8988T (cell line): Measurements from ENCODE around the gene MAN1B1.

Source experiments
- DNase-seq: peaks from one replicate; pipeline ENCODE4 v3.0.0; 2011

Gene MAN1B1

DNA sequence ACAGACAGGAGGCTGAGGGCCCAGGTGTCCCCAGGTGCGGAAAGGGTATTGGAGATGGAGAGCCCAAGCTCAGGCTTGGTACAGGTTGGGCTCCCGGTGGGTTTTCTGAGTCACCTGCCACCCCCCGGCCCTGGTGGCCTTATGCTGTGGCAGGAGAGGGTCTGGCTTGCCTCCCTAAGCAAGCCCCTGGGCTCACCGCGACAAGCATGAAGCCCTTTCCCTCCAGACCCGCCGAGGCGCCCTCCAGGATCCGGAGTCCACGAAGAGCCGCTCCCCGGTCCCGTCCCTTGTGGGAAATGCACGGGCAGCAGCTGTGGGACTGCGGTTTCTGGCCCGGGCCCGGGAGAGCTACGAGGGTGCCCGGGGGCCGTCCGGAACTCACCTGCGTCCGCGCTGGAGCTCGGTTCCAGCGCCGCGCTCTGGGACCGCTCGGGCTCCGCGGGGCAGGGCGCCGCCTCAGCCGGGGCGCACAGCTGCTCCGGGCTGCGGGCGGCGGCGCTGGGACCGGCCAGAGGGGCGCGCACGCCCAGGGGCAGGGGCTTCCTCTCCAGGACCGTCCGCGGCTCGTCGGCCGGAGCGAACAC is 17.2 kb upstream of the MAN1B1 start:
- DNase-seq, result no peak

- DNase-seq, result peak; percentile 87
Observed at GRCh38 chr9:137070201-137070905, 16.4 kb upstream of the MAN1B1 start, which contains the start of gene SAPCD2. SAPCD2 (minus strand) TSS chr9:137070557; CDS start chr9:137070460, 97 bp downstream.

DNA sequence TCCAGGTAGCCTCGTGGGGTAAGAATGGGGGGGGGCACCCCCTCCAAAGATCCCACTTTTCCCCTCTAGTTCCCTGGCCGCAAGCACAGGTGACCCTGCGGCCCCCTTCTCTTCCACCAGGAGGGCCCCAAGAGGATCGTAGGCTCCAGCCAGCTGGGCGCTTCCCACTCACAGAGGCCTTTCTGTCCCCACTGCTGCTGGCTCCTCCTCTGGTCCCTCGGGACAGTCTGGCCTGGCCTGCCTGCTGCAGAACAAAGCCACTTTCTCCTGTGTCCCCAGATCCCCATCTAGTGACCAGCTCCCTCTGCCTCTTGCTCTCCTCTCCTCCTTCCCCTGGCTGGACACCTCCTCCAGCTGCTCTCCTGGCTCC is 15.9 kb upstream of the MAN1B1 start:
- DNase-seq, result no peak

DNA sequence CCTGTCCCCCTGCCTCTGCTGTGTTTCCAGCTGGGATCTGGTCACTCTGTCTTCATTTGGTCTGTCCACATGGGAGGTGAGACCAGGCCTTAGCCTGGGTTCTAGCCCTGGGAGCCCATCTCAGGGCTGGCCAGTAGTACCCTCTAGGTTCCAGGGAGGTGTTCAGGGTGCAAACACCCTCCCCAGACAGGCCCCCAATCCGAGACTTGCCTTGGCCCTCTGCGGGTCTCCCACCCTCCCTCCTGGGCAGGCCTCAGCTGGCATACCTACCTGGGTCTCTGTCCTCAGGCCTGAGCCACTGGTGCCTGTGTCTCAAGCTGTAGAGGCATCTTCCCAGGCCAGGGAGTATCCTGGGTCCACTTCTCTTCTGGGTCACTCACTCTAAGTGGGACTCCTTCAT is 15.5 kb upstream of the MAN1B1 start:
- no peak for DNase-seq

DNA sequence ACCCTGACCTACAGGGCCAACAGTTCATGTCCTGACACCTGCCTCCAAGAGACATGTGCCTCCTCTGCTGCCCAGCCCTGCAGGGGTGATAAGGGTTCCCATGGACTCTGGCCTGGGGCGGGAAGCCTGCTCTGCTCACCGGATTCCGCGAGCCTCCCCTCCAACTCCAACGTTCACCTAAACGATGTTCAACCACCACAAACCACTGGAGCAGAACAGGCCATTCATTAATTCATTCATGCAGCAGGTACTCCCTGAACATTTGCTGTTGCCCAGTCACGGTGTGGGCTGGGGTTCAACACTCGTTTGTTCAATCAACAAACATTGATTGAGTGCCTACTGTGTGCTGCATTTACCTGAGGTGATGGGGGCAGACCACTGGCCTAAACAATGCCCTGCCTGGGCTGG is 12.8 kb upstream of the MAN1B1 start:
- no peak for DNase-seq

DNA sequence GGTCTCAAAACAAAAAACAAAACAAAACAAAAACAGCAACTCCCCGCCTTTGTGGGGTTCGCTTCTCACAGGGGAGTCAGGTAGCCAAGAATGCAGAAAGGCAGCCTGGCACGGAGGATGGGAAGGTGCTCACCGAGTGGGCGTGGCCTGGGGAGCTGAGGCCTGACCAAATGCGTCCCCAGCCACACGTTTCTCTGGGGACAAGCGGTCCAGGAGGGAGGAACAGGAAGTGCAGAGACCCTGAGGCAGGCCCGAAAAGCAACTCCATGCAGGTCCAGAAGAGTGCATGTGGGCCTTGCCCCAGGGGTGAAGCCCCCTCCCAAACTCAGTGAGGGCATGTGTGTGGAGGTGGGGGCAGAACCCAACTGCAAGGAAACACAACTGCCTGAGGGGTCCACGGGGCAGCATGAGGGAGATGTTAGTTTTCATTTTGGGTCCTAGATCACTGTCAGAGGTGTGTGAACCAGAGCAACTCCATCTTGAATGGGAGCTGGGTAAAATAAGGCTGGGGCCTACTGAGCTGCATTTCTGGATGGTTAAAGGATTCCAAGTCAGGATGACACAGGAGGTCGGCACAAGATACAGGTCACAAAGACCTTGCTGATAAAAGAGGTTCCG is 12.0 kb upstream of the MAN1B1 start:
- no peak for DNase-seq

DNA sequence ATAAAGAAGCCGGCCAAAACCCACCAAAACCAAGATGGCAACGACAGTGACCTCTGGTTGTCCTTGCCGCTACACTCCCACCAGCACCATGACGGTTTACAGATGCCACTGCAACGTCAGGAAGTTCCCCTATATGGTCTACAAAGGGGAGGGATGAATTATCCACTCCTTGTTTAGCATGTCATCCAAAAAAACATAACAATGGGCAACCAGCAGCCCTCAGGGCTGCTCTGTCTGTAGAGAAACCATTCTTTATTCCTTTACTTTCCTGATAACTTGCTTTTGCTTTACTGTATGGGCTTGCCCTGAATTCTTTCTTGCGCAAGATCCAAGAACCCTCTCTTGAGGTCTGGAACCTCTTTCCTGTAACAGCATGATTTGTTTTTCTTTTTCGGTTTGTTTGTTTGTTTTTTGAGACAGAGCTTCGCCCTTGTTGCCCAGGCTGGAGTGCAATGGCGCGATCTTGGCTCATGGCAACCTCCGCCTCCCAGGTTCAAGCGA is 11.5 kb upstream of the MAN1B1 start:
- no peak for DNase-seq

GRCh38 chr9:137076636-137077009 is 10.2 kb upstream of the MAN1B1 start:
- DNase-seq, result no peak

DNA sequence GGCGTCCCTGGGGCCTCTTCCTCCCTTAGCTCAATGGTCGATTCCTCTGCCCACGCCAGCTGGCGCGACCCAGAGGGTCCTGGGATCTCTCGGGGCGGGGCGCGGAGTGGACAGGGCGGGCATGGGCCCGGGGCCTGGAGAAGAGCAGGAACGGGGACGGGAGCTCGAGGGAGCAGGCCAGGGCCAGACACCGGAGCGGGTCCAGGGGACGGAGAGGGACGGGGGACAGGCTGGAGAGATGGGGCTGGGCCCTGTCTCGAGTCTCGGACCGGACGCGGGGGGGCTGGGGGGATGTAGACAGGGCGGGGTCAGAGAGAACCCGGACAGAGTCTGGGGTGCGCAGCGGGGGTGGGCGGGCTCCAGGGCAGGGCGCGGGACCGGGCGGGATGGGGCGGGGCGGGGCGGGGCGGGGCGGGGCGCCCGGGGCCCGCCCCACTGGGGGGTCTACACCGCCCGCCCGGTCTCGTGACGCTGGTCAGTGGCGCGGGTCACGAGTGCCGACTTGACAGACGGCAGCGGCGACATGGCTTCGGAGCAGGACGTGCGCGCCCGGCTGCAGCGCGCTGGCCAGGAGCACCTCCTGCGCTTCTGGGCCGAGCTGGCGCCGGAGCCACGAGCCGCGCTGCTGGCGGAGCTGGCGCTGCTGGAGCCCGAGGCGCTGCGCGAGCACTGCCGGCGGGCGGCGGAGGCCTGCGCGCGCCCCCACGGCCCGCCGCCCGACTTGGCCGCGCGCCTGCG is 9.6 kb upstream of the MAN1B1 start, which contains the start of gene UAP1L1:
Gene UAP1L1, plus strand, starts transcription at position 508 of the 738 bp plus-strand sequence. Its CDS starts 16 bp downstream, at position 524.
- DNase-seq, result peak; percentile 53

DNA sequence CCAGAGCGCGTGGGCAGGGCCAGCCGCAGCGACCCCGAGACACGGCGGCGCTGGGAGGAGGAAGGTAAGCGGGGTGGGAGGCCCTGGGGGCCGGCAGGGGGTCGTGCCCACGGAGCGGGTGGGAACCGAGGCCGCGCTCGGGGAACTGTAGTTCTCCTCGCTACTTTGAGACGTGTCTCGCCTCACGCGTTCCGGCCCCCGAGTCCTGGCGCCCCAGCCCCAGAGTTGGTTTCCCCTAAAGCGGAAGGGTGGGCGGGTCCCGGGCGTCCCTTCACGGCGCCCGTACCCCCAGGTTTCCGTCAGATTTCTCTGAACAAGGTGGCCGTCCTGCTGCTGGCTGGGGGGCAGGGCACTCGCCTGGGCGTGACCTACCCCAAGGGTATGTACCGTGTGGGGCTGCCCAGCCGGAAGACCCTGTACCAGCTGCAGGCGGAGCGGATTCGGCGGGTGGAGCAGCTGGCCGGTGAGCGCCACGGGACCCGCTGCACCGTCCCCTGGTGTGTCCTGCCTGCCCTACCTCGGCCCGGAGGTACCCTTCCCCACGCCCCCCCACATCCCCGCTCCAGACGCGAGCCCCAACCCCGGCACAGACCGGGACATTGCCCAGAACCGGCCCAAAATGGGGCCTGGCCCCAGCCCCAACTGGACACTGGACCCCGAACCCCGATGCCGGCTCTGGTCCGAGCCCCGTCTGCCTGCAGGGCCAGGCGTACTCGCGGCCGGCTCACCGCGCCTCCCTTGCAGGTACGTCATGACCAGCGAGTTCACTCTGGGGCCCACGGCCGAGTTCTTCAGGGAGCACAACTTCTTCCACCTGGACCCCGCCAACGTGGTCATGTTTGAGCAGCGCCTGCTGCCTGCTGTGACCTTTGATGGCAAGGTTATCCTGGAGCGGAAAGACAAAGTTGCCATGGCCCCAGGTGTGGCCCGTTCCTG is 8.8 kb upstream of the MAN1B1 start:
- DNase-seq, result no peak

GRCh38 chr9:137078701-137079400 is 7.9 kb upstream of the MAN1B1 start:
- DNase-seq, result no peak

DNA sequence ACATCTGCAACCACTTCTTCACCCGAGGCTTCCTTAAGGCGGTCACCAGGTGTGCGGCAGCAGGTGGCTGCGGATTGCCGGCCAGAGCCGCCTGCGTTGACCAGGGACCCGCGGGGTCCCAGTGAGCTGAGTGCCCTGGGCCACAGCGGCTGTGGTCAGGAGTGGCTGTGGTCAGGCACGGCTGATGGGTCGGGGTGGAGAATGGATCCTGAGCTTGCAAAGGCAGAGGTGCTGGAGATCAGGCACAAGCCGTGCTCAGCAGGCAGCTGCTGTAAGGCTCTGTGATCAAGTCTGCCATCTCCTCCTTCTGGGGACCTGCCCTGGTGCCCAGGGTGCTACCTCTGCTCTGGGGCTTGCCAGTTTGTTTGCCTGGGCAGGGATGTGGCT is 7.4 kb upstream of the MAN1B1 start:
- DNase-seq, result no peak

- no peak for DNase-seq
Observed at GRCh38 chr9:137080260-137081122, 6.3 kb upstream of the MAN1B1 start.

DNA sequence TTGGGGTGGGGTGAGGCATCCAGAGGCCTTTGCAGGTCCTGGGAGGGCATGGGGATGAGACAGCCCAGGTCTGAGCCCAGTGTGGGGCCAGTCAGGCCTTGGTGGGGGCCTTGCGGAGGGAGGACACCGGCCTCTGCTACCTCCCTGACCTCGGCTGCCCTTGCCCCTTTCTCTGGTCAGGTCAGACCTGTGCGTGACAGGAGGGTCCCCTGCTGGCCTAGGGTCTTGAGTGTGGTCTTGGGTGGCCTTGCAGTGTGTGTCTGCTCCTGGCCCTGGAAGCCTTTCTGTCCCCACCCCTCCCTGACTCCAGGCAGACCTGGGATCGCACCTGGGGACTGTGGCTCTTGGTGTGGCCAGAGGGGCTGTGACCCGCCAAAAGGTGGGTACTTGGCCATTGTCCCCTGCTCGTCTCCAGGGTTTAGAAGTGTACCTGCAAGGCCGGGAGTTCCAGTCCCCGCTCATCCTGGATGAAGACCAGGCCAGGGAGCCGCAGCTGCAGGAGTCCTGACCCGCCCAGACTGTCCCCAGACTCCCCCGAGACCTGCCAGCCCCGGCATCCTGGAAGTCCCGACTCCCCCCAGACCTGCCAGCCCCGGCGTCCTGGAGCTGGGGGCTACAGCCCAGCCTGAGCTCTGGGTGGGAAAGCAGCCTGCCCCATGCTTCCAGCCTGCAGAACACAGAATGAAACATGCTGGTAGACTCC is 4.4 kb upstream of the MAN1B1 start:
- DNase-seq, result no peak

- DNase-seq, result no peak
Observed at GRCh38 chr9:137082925-137083290, 3.9 kb upstream of the MAN1B1 start.

- DNase-seq, result peak; percentile 76
Observed at GRCh38 chr9:137083394-137084004, 3.3 kb upstream of the MAN1B1 start.

GRCh38 chr9:137084526-137084925 is 2.3 kb upstream of the MAN1B1 start:
- DNase-seq, result no peak

- DNase-seq, result no peak
Observed at GRCh38 chr9:137085920-137086530, 760 bp upstream of the MAN1B1 start.

DNA sequence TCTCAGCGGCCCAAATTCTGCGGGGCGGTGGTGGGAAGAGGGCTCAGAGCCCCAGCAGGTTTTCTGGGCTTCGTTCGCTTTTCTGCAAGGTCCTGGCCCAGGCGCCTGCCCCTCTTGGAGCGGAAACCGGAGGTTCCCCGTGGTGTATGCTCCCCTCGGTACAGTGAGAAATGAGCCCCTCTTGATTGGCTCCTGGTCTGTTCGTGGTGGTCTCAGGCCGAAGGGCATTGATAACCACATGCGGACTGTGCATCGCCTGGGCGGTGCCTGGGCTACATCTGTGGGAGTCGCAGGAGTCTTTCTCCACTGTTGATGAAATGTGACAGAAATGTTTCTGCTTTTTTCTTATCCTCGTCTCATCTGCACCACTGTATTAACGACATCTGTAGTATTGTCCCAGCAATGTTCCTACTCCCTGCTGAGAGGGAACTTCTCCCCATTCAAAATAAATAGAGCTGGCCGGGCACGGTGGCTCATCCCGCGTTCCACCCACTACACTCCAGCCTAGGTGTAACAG is 682 bp downstream of the MAN1B1 start:
- no peak for DNase-seq
